H1 (cell line): ENCODE results near the gene MRFAP1. TPM values are rescaled to one million over a fixed set of nuclear protein-coding genes. Genes with fewer than 3 reads are reported as not detected.

Source experiments
- CTCF ChIA-PET: fragments of 300-600 bp; sonication (Branson Sonifier 250); formaldehyde crosslinking; loops from one replicate; lab custom pipeline; 2021; ENCODE audit not compliant: partially characterized antibody; lab: Charles Lee
- POLR2A ChIA-PET: fragments of 300-600 bp; sonication (Branson Sonifier 250); formaldehyde crosslinking; loops from one replicate; lab custom pipeline; 2021; ENCODE audit warnings: inconsistent platforms; ENCODE audit not compliant: partially characterized antibody; lab: Charles Lee
- DNase-seq, 2 experiments: peaks; one replicate each; pipeline versions ENCODE4 v3.0.0 to v3.0.0-alpha.2; 2010 to 2022; ENCODE audit warnings: low spot score in 2 of 2, low read depth in 1 of 2, mixed read lengths in 1 of 2
- FAIRE-seq: peaks from 2 replicates; lab custom pipeline; 2011; peaks lifted over from hg19 to GRCh38; lab: Jason Lieb, UNC
- H2AFZ ChIP-seq: 2 replicates; pipeline ENCODE4 v1.8.1; 2012; ENCODE audit warnings: low read length, inconsistent platforms
- H2AK5ac ChIP-seq: 2 replicates; pipeline ENCODE4 v1.6.1; 2013; ENCODE audit warnings: low read depth, low read length
- H2BK120ac ChIP-seq: replicated peaks from 2 replicates; pipeline ENCODE3; 2013; ENCODE audit warnings: low read depth, low read length, inconsistent platforms
- H2BK12ac ChIP-seq: 2 replicates; pipeline ENCODE4 v1.6.1; 2013; ENCODE audit warnings: low read depth, low read length
- H2BK15ac ChIP-seq: 2 replicates; pipeline ENCODE4 v1.6.1; 2013; ENCODE audit warnings: low read length
- H2BK20ac ChIP-seq: 2 replicates; pipeline ENCODE4 v1.6.1; 2013; ENCODE audit warnings: low read length
- H2BK5ac ChIP-seq: 2 replicates; pipeline ENCODE4 v1.6.1; 2013; ENCODE audit warnings: low read depth, low read length
- H3K14ac ChIP-seq: 2 replicates; pipeline ENCODE4 v1.6.1; 2013; ENCODE audit warnings: inconsistent platforms; ENCODE audit not compliant: insufficient read length
- H3K18ac ChIP-seq: 2 replicates; pipeline ENCODE4 v1.6.1; 2013; ENCODE audit warnings: low read length; ENCODE audit errors: extremely low read depth
- H3K23ac ChIP-seq: 2 replicates; pipeline ENCODE4 v1.6.1; 2013; ENCODE audit warnings: inconsistent platforms; ENCODE audit not compliant: insufficient read length
- H3K23me2 ChIP-seq: 2 replicates; pipeline ENCODE4 v1.6.1; 2013; ENCODE audit warnings: low read depth, low read length
- H3K27ac ChIP-seq: 2 replicates; pipeline ENCODE4 v1.6.1; 2011; ENCODE audit warnings: low read depth, low read length, inconsistent platforms
- H3K27me3 ChIP-seq, 4 experiments: replicated peaks in 1 of 4; 1 replicate in 1 of 4; 2 replicates in 3 of 4; pipeline versions ENCODE4 v1.6.1 to v1.8.1; 2011 to 2013; ENCODE audit warnings: low read length in 3 of 4, mild to moderate bottlenecking in 3 of 4, inconsistent platforms in 2 of 4, mixed read lengths in 2 of 4, moderate library complexity in 1 of 4; ENCODE audit not compliant: control insufficient read depth in 3 of 4, insufficient read depth in 3 of 4; ENCODE audit errors: extremely low read depth in 1 of 4
- H3K36me3 ChIP-seq, 4 experiments: 2 replicates each; pipeline versions ENCODE4 v1.6.1 to v1.8.1; 2011 to 2013; ENCODE audit warnings: mild to moderate bottlenecking in 4 of 4, low read length in 3 of 4, moderate library complexity in 2 of 4, control low read depth in 1 of 4, inconsistent platforms in 1 of 4; ENCODE audit not compliant: insufficient read depth in 4 of 4, control insufficient read depth in 2 of 4
- H3K4ac ChIP-seq: replicated peaks from 2 replicates; pipeline ENCODE3; 2013; ENCODE audit warnings: low read length, low read depth, mixed read lengths, inconsistent platforms; ENCODE audit not compliant: insufficient read length
- H3K4me1 ChIP-seq, 4 experiments: replicated peaks in 1 of 4; 1 replicate in 1 of 4; 2 replicates in 3 of 4; pipeline versions ENCODE4 v1.6.1 to v1.8.1; 2011 to 2013; ENCODE audit warnings: low read length in 3 of 4, inconsistent platforms in 2 of 4, mixed read lengths in 1 of 4; ENCODE audit not compliant: insufficient read depth in 4 of 4, control insufficient read depth in 3 of 4
- H3K4me2 ChIP-seq, 2 experiments: 2 replicates each; pipeline versions ENCODE4 v1.6.1 to v1.8.1; 2011 to 2013; ENCODE audit warnings: low read depth in 2 of 2, low read length in 2 of 2, control low read depth in 1 of 2, inconsistent platforms in 1 of 2, mild to moderate bottlenecking in 1 of 2; ENCODE audit not compliant: insufficient read depth in 1 of 2
- H3K4me3 ChIP-seq, 4 experiments: fragments of 200-600, 300-600 bp in 1 of 4; sonication (generic), shearing (Covaris generic), sonication (Bioruptor Twin) in 1 of 4; 2 replicates each; pipeline versions ENCODE4 v1.5.1 to v1.8.1; 2011 to 2016; ENCODE audit warnings: low read length in 4 of 4, low read depth in 3 of 4, control low read depth in 2 of 4, inconsistent platforms in 2 of 4, mild to moderate bottlenecking in 2 of 4, mixed read lengths in 1 of 4, moderate library complexity in 1 of 4; ENCODE audit not compliant: insufficient read depth in 2 of 4; ENCODE audit errors: extremely low read depth in 1 of 4
- H3K56ac ChIP-seq: replicated peaks from 2 replicates; pipeline ENCODE3; 2013; ENCODE audit warnings: low read depth, mild to moderate bottlenecking, mixed read lengths, low read length, inconsistent platforms; ENCODE audit not compliant: insufficient read length
- H3K79me1 ChIP-seq: 2 replicates; pipeline ENCODE4 v1.6.1; 2013; ENCODE audit warnings: low read depth, low read length, control low read depth
- H3K79me2 ChIP-seq, 2 experiments: 2 replicates each; pipeline versions ENCODE4 v1.6.1 to v1.8.1; 2012 to 2013; ENCODE audit warnings: low read length in 2 of 2, mild to moderate bottlenecking in 2 of 2, inconsistent platforms in 1 of 2; ENCODE audit not compliant: insufficient read depth in 2 of 2, control insufficient read depth in 1 of 2
- H3K9ac ChIP-seq, 4 experiments: replicated peaks in 1 of 4; 1 replicate in 1 of 4; 2 replicates in 3 of 4; pipeline versions ENCODE4 v1.6.1 to v1.8.1; 2011 to 2013; ENCODE audit warnings: low read depth in 3 of 4, low read length in 3 of 4, control low read depth in 2 of 4, mild to moderate bottlenecking in 2 of 4, moderate library complexity in 2 of 4, inconsistent platforms in 1 of 4; ENCODE audit errors: extremely low read depth in 1 of 4
- H3K9me3 ChIP-seq, 2 experiments: 2 replicates each; pipeline versions ENCODE4 v1.6.1 to v1.8.1; 2012 to 2013; ENCODE audit warnings: mild to moderate bottlenecking in 2 of 2, moderate library complexity in 2 of 2, control low read depth in 1 of 2, inconsistent platforms in 1 of 2, low read depth in 1 of 2, low read length in 1 of 2, mixed read lengths in 1 of 2; ENCODE audit not compliant: insufficient read depth in 2 of 2
- H4K20me1 ChIP-seq, 2 experiments: replicated peaks in 1 of 2; 2 replicates each; pipeline versions ENCODE3 to v1.8.1; 2011 to 2013; ENCODE audit warnings: inconsistent platforms in 2 of 2, low read length in 2 of 2, mild to moderate bottlenecking in 1 of 2; ENCODE audit not compliant: insufficient read depth in 2 of 2, control insufficient read depth in 1 of 2
- H4K5ac ChIP-seq: 2 replicates; pipeline ENCODE4 v1.6.1; 2013; ENCODE audit warnings: low read length, low read depth, mixed read lengths, inconsistent platforms; ENCODE audit not compliant: insufficient read length
- H4K8ac ChIP-seq: 2 replicates; pipeline ENCODE4 v1.8.0; 2013; ENCODE audit warnings: mild to moderate bottlenecking, moderate library complexity, low read length, inconsistent platforms; ENCODE audit not compliant: insufficient read depth; ENCODE audit errors: extremely low read depth
- H4K91ac ChIP-seq: replicated peaks from 2 replicates; pipeline ENCODE3; 2013; ENCODE audit warnings: low read length, mixed read lengths, inconsistent platforms; ENCODE audit not compliant: insufficient read length
- SIRT6 ChIP-seq: IDR thresholded peaks from one replicate; pipeline ENCODE4 v1.7.1; 2012; ENCODE audit warnings: low read length, inconsistent platforms
- SIX5 ChIP-seq: IDR thresholded peaks from 2 replicates; pipeline ENCODE4 v1.6.1; 2011; ENCODE audit warnings: mild to moderate bottlenecking, low read depth, low read length
- WGBS, 2 experiments: shearing (Covaris generic) in 1 of 2; methylation state at CpG; one replicate each; pipeline versions ENCODE4 v1.1.6 to v1.1.7; 2013 to 2015; ENCODE audit warnings: low lambda C conversion rate in 2 of 2, mixed read lengths in 2 of 2, inconsistent platforms in 1 of 2, low coverage in 1 of 2, missing lambda C conversion rate in 1 of 2; ENCODE audit not compliant: insufficient replicate concordance in 2 of 2, insufficient coverage in 1 of 2, insufficient read length in 1 of 2; ENCODE audit errors: extremely low coverage in 1 of 2, missing lambda C conversion rate in 1 of 2; 5-methylcytosine and 5-hydroxymethylcytosine counted together
- polyA plus RNA-seq, 7 experiments: library from polyadenylated mRNA; depleted of rRNA in 3 of 7; stranded (reverse) in 5 of 7; unstranded in 2 of 7; fragments of >200 nt in 5 of 7; fragments of 200-250 nt in 2 of 7; gene quantifications; 1 replicate in 5 of 7; 2 replicates in 1 of 7; 4 replicates in 1 of 7; pipeline versions ENCODE4 v1.2.1 to v1.2.3, GENCODE V29; 2011 to 2013; ENCODE audit warnings: missing spikeins in 2 of 7, mixed read lengths in 2 of 7
- total RNA-seq: library from RNA; stranded (reverse); fragmentation: NEBNext Ultra II Directional; extraction: Animal tissue kit (Norgen Biotek cat#: 25700); gene quantifications from 2 replicates; pipeline ENCODE4 v1.2.1, GENCODE V29; 2021
- TF ChIP-seq, protein P1 (sequence below): IDR thresholded peaks from 2 replicates; pipeline ENCODE4 v1.6.1; 2011; ENCODE audit warnings: low read length, improper control_type of control experiment

MRFAP1 gene
- total and polyA plus RNA-seq, 2 of the 8 experiments (the other 6 are each of a cell fraction or from before 2014, with no cell fraction given) = 108 to 307 TPM

DNA sequence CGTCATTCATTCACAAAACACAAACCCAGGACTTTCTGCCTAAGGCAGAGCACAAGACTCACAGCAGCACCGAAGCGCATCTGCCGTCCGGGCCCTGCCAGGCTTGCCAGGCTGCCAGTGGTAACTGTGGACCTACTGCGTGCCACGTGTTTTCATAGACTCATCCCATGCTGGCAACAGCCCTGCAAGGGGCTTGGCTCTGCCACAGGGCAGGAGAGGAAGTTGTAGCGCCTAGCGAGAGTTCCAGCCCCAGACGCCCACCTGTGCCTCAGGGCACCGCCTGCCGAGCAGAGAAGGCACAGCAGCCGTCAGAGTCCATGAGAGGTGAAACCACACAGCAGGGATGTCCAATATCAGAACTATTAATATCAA lies 18.9 kb upstream of the MRFAP1 start:
- no peak overlapping the region for H2BK20ac ChIP-seq
- no peaks in the 10 kb centered on the region for H3K27me3 ChIP-seq
- no peaks in the 10 kb centered on the region for H3K79me1 ChIP-seq
- H3K4me2 ChIP-seq = no peak overlapping the region
- H2BK15ac ChIP-seq = no peak overlapping the region
- DNase-seq = no peak
- no peak overlapping the region for H3K4ac ChIP-seq
- no peak overlapping the region for H2BK5ac ChIP-seq
- H3K36me3 ChIP-seq = no peaks in the 10 kb centered on the region; a peak in 1 of 8 replicates
- no peak overlapping the region for H2BK120ac ChIP-seq
- no peak overlapping the region for H3K14ac ChIP-seq
- ChIA-PET CTCF (interaction anchor here (0.7 to 1.0 kb wide), 3 partner anchors 25 to 392 kb away, joined by 3 to 4 read pairs (median 4); no protein-coding TSS in a partner anchor), POLR2A (no interaction called here)
- H3K4me3 ChIP-seq = no peak overlapping the region
- no peaks in the 10 kb centered on the region for H3K9me3 ChIP-seq
- no peak overlapping the region for H4K8ac ChIP-seq
- no peak overlapping the region for H3K18ac ChIP-seq
- no peak overlapping the region for H3K27ac ChIP-seq
- H4K5ac ChIP-seq = no peak overlapping the region
- no peak overlapping the region for H2AK5ac ChIP-seq
- H4K20me1 ChIP-seq = peaks cover 0 to 8% of the 10 kb centered on the region in 2 experiments
- 95% methylated on average over 13 of the region's 13 CpGs; no CpG with 5 or more reads in 1 of the 2 experiments for WGBS, 2 experiments
- no peaks in the 10 kb centered on the region for H3K4me1 ChIP-seq
- H3K23me2 ChIP-seq = no peaks in the 10 kb centered on the region
- H3K56ac ChIP-seq = no peak overlapping the region
- H2BK12ac ChIP-seq = no peak overlapping the region
- FAIRE-seq = no peak
- no peak overlapping the region for H3K23ac ChIP-seq
- no peak for TF ChIP-seq SIX5
- TF ChIP-seq, protein P1, sequence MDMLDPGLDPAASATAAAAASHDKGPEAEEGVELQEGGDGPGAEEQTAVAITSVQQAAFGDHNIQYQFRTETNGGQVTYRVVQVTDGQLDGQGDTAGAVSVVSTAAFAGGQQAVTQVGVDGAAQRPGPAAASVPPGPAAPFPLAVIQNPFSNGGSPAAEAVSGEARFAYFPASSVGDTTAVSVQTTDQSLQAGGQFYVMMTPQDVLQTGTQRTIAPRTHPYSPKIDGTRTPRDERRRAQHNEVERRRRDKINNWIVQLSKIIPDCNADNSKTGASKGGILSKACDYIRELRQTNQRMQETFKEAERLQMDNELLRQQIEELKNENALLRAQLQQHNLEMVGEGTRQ = no peak
- TF ChIP-seq SIRT6 = no peak
- H4K91ac ChIP-seq = no peak overlapping the region
- H2AFZ ChIP-seq = no peak overlapping the region
- no peak overlapping the region for H3K9ac ChIP-seq
- H3K79me2 ChIP-seq = no peaks in the 10 kb centered on the region
